Osteoblast (primary cell): ENCODE results near the gene NMNAT3. TPM values are rescaled to one million over a fixed set of nuclear protein-coding genes. Genes with fewer than 3 reads are reported as not detected.

ENCODE experiments used
- DNase-seq: peaks from one replicate; pipeline ENCODE4 v3.0.0; 2011; ENCODE audit warnings: low spot score, mixed read lengths; ENCODE audit not compliant: insufficient read length; ENCODE audit errors: missing footprints
- H2AFZ ChIP-seq: 2 replicates; pipeline ENCODE4 v1.6.0; 2011; ENCODE audit warnings: mild to moderate bottlenecking, low read length
- H3K27ac ChIP-seq: 2 replicates; pipeline ENCODE4 v1.5.1; 2011; ENCODE audit warnings: mild to moderate bottlenecking, low read depth, low read length, moderate library complexity
- H3K27me3 ChIP-seq: 2 replicates; pipeline ENCODE4 v1.6.0; 2012; ENCODE audit warnings: mild to moderate bottlenecking, control low read depth, inconsistent platforms, low read length, moderate library complexity; ENCODE audit not compliant: insufficient read depth
- H3K36me3 ChIP-seq: 2 replicates; pipeline ENCODE4 v1.5.1; 2011; ENCODE audit warnings: mild to moderate bottlenecking, low read length, control low read depth, moderate library complexity; ENCODE audit not compliant: insufficient read depth
- H3K4me1 ChIP-seq: 2 replicates; pipeline ENCODE4 v1.5.1; 2011; ENCODE audit warnings: mild to moderate bottlenecking, low read length, control low read depth, moderate library complexity; ENCODE audit not compliant: insufficient read depth
- H3K4me2 ChIP-seq: 2 replicates; pipeline ENCODE4 v1.6.0; 2011; ENCODE audit warnings: mild to moderate bottlenecking, low read length; ENCODE audit not compliant: insufficient read depth
- H3K4me3 ChIP-seq: fragments of 200-600 bp; sonication (generic); 3 replicates; pipeline ENCODE4 v1.5.1; 2012; ENCODE audit warnings: mild to moderate bottlenecking, low read length, inconsistent platforms; ENCODE audit not compliant: insufficient read depth
- H3K79me2 ChIP-seq: 2 replicates; pipeline ENCODE4 v1.6.0; 2012; ENCODE audit warnings: mild to moderate bottlenecking, low read length, control low read depth, inconsistent platforms; ENCODE audit not compliant: insufficient read depth
- H3K9me3 ChIP-seq: 2 replicates; pipeline ENCODE4 v1.5.1; 2011; ENCODE audit warnings: low read depth, low read length, control low read depth
- H4K20me1 ChIP-seq: 2 replicates; pipeline ENCODE4 v1.6.0; 2012; ENCODE audit warnings: mild to moderate bottlenecking, low read length, control low read depth; ENCODE audit not compliant: insufficient read depth
- CTCF ChIP-seq: IDR thresholded peaks from 2 replicates; pipeline ENCODE4 v1.5.1; 2011; ENCODE audit warnings: mild to moderate bottlenecking, low read depth, low read length, moderate library complexity; ENCODE audit errors: extremely low read depth
- total RNA-seq: library from RNA; depleted of rRNA; stranded (reverse); fragments of >200 nt; gene quantifications from 2 replicates; pipeline ENCODE4 v1.2.3, GENCODE V29; 2012

The NMNAT3 gene
- total RNA-seq, 1 donor = 0.36 TPM

- H4K20me1 ChIP-seq = no peaks in the 10 kb centered on the region
- TF ChIP-seq CTCF = no peak
- no peaks in the 10 kb centered on the region for H3K9me3 ChIP-seq
- H3K27ac ChIP-seq = no peak overlapping the region
- no peaks in the 10 kb centered on the region for H3K36me3 ChIP-seq
- H3K4me3 ChIP-seq = no peak overlapping the region
- no peaks in the 10 kb centered on the region for H3K79me2 ChIP-seq
- no peak for DNase-seq
- H2AFZ ChIP-seq = no peak overlapping the region
- no peak overlapping the region for H3K4me2 ChIP-seq
- no peaks in the 10 kb centered on the region for H3K27me3 ChIP-seq
- H3K4me1 ChIP-seq = no peaks in the 10 kb centered on the region
Observed at GRCh38 chr3:139691619-139692018, 13.8 kb upstream of the NMNAT3 start.

GRCh38 chr3:139689708-139690228, 12.0 kb upstream of the NMNAT3 start:
- Histone ChIP-seq H3K9me3 (no peaks in the 10 kb centered on the region), H3K4me1 (no peaks in the 10 kb centered on the region), H3K27ac (no peak overlapping the region), H2AFZ (no peak overlapping the region), H4K20me1 (no peaks in the 10 kb centered on the region), H3K4me3 (no peak overlapping the region), H3K4me2 (no peak overlapping the region), H3K79me2 (no peaks in the 10 kb centered on the region), H3K36me3 (no peaks in the 10 kb centered on the region), H3K27me3 (no peaks in the 10 kb centered on the region)
- no peak for TF ChIP-seq CTCF
- DNase-seq = no peak

GRCh38 chr3:139689122-139689521, 11.3 kb upstream of the NMNAT3 start:
- H3K4me2 ChIP-seq = no peak overlapping the region
- no peak for TF ChIP-seq CTCF
- H2AFZ ChIP-seq = no peak overlapping the region
- H3K79me2 ChIP-seq = no peaks in the 10 kb centered on the region
- no peaks in the 10 kb centered on the region for H3K27me3 ChIP-seq
- no peak overlapping the region for H3K4me3 ChIP-seq
- H3K4me1 ChIP-seq = no peaks in the 10 kb centered on the region
- no peaks in the 10 kb centered on the region for H3K9me3 ChIP-seq
- no peak overlapping the region for H3K27ac ChIP-seq
- no peak for DNase-seq
- H3K36me3 ChIP-seq = no peaks in the 10 kb centered on the region
- no peaks in the 10 kb centered on the region for H4K20me1 ChIP-seq

GRCh38 chr3:139687431-139687830, 9.7 kb upstream of the NMNAT3 start:
- Histone ChIP-seq H3K9me3 (no peaks in the 10 kb centered on the region), H2AFZ (no peak overlapping the region), H3K27me3 (no peaks in the 10 kb centered on the region), H3K4me1 (no peaks in the 10 kb centered on the region), H3K36me3 (no peaks in the 10 kb centered on the region), H4K20me1 (no peaks in the 10 kb centered on the region), H3K4me2 (no peak overlapping the region), H3K79me2 (no peaks in the 10 kb centered on the region), H3K27ac (no peak overlapping the region), H3K4me3 (no peak overlapping the region)
- DNase-seq = no peak
- TF ChIP-seq CTCF = no peak
